22Rv1 (cell line): Measurements from ENCODE around the gene FAM50B.

Source experiments
- CTCF ChIP-seq: fragments of 450-650 bp; IDR thresholded peaks from 2 replicates; pipeline ENCODE4 v1.5.1; 2017; ENCODE audit warnings: mild to moderate bottlenecking
- ZFX ChIP-seq: fragments of 450-650 bp; IDR thresholded peaks from 2 replicates; pipeline ENCODE4 v1.6.1; 2017; ENCODE audit warnings: antibody characterized with exemption, borderline replicate concordance

GRCh38 chr6:3870528-3870925 is 21.4 kb downstream of the FAM50B start:
- no peak for TF ChIP-seq CTCF
- TF ChIP-seq ZFX, result no peak
